Measurements from ENCODE around the gene KRT1.

GRCh38 chr12:52714887-52715281 is 34.7 kb upstream of the KRT1 start:
- TF ChIP-seq POLR2A (IDR thresholded peaks at IDR 0.05) (no peak), CTCF (IDR thresholded peaks at IDR 0.05) (no peak), EP300 (IDR thresholded peaks at IDR 0.05) (no peak)

Measured in ovary (tissue), 3 donors.